Neural cell (in vitro differentiated cells): Measurements from ENCODE around the gene PATZ1.

Source experiments
- EP300 ChIP-seq: fragments of 450-650 bp; conservative IDR thresholded peaks from 2 replicates; pipeline ENCODE4 v1.6.1; 2014; ENCODE audit warnings: antibody characterized with exemption, mild to moderate bottlenecking, moderate library complexity; ENCODE audit not compliant: poor library complexity, severe bottlenecking
- POLR2AphosphoS5 ChIP-seq: IDR thresholded peaks from 2 replicates; pipeline ENCODE4 v1.6.1; 2012
- TAF1 ChIP-seq: IDR thresholded peaks from 2 replicates; pipeline ENCODE4 v1.6.1; 2012; ENCODE audit warnings: low read depth
- TF ChIP-seq, protein P1 (sequence below): fragments of 450-650 bp; IDR thresholded peaks from 2 replicates; pipeline ENCODE4 v1.5.1; 2014; ENCODE audit warnings: antibody characterized with exemption, mild to moderate bottlenecking, moderate library complexity; ENCODE audit not compliant: poor library complexity, severe bottlenecking
- TF ChIP-seq, protein P2 (sequence below): IDR thresholded peaks from 2 replicates; pipeline ENCODE4 v1.6.1; 2012; ENCODE audit warnings: borderline replicate concordance

DNA sequence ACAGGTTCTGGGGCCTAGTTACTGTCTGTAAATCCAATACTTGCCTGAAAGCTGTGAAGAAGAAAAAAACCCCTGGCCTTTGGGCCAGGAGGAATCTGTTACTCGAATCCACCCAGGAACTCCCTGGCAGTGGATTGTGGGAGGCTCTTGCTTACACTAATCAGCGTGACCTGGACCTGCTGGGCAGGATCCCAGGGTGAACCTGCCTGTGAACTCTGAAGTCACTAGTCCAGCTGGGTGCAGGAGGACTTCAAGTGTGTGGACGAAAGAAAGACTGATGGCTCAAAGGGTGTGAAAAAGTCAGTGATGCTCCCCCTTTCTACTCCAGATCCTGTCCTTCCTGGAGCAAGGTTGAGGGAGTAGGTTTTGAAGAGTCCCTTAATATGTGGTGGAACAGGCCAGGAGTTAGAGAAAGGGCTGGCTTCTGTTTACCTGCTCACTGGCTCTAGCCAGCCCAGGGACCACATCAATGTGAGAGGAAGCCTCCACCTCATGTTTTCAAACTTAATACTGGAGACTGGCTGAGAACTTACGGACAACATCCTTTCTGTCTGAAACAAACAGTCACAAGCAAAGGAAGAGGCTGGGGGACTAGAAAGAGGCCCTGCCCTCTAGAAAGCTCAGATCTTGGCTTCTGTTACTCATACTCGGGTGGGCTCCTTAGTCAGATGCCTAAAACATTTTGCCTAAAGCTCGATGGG is 67.4 kb downstream of the PATZ1 start:
- TF ChIP-seq, protein P1, sequence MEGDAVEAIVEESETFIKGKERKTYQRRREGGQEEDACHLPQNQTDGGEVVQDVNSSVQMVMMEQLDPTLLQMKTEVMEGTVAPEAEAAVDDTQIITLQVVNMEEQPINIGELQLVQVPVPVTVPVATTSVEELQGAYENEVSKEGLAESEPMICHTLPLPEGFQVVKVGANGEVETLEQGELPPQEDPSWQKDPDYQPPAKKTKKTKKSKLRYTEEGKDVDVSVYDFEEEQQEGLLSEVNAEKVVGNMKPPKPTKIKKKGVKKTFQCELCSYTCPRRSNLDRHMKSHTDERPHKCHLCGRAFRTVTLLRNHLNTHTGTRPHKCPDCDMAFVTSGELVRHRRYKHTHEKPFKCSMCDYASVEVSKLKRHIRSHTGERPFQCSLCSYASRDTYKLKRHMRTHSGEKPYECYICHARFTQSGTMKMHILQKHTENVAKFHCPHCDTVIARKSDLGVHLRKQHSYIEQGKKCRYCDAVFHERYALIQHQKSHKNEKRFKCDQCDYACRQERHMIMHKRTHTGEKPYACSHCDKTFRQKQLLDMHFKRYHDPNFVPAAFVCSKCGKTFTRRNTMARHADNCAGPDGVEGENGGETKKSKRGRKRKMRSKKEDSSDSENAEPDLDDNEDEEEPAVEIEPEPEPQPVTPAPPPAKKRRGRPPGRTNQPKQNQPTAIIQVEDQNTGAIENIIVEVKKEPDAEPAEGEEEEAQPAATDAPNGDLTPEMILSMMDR: no peak
- TF ChIP-seq, protein P2, sequence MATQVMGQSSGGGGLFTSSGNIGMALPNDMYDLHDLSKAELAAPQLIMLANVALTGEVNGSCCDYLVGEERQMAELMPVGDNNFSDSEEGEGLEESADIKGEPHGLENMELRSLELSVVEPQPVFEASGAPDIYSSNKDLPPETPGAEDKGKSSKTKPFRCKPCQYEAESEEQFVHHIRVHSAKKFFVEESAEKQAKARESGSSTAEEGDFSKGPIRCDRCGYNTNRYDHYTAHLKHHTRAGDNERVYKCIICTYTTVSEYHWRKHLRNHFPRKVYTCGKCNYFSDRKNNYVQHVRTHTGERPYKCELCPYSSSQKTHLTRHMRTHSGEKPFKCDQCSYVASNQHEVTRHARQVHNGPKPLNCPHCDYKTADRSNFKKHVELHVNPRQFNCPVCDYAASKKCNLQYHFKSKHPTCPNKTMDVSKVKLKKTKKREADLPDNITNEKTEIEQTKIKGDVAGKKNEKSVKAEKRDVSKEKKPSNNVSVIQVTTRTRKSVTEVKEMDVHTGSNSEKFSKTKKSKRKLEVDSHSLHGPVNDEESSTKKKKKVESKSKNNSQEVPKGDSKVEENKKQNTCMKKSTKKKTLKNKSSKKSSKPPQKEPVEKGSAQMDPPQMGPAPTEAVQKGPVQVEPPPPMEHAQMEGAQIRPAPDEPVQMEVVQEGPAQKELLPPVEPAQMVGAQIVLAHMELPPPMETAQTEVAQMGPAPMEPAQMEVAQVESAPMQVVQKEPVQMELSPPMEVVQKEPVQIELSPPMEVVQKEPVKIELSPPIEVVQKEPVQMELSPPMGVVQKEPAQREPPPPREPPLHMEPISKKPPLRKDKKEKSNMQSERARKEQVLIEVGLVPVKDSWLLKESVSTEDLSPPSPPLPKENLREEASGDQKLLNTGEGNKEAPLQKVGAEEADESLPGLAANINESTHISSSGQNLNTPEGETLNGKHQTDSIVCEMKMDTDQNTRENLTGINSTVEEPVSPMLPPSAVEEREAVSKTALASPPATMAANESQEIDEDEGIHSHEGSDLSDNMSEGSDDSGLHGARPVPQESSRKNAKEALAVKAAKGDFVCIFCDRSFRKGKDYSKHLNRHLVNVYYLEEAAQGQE: no peak
- TF ChIP-seq TAF1: no peak
- no peak for TF ChIP-seq EP300
- no peak for TF ChIP-seq POLR2AphosphoS5
